HG02759 (cell line): ENCODE results near the gene NRAP.

Experiments
- ATAC-seq: cut with Tn5 transposase; IDR thresholded peaks from one replicate; pipeline ENCODE4 v1.9.1; 2021; ENCODE audit warnings: mild to moderate bottlenecking, moderate library complexity; ENCODE audit not compliant: unreplicated experiment

The NRAP gene

GRCh38 chr10:113610631-113611601 lies 52.9 kb downstream of the NRAP start:
- ATAC-seq = no peak

GRCh38 chr10:113609704-113610108 lies 54.1 kb downstream of the NRAP start:
- ATAC-seq = no peak

- no peak for ATAC-seq
Measured at GRCh38 chr10:113605268-113605978, 58.4 kb downstream of the NRAP start.

DNA sequence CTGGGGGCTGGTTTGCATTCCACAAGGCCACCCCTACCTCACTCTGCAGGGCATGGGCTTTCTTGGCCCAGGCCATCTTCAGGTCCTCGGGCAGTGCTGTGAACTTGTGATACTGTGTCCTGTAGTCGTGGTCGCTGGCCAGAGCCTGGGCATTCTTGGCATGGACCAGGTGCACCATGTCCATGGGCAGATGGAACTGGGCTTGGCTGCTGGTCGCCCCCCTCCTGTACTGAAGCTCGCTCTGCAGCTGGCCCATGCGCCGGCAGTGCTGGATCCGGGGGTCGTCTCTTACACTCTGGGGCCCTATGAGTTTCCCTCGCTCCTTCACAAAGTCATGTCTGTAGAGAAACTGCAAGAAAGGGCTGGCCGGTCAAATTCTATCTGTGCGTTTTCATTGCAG lies 59.3 kb downstream of the NRAP start:
- no peak for ATAC-seq

- no peak for ATAC-seq
Measured at GRCh38 chr10:113603057-113603777, 60.6 kb downstream of the NRAP start.

DNA sequence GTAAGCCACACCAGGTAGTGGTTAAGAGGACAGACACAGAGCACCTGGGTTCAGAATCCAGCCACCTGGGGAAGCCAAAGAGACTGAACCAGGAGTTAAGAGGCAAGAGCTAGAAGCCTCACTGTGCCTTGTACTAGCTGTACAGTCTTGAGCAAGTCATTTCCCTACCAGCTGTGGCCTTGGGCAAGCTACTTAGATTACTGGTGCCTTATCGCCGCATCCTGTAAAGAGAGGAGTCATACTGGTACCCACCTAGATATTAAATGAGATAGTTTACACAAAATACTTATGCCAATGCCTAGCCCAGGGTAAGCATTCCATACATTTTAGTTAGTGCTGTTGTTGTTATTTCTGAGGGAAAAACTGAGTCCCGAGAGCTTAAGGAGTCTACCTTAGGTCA lies 63.3 kb downstream of the NRAP start:
- ATAC-seq = no peak

GRCh38 chr10:113594652-113595051 lies 69.2 kb downstream of the NRAP start:
- ATAC-seq = no peak

GRCh38 chr10:113592380-113592779 lies 71.5 kb downstream of the NRAP start:
- ATAC-seq = no peak

GRCh38 chr10:113590581-113590980 lies 73.3 kb downstream of the NRAP start:
- ATAC-seq = no peak

GRCh38 chr10:113589201-113589770 lies 74.6 kb downstream of the NRAP start:
- no peak for ATAC-seq

DNA sequence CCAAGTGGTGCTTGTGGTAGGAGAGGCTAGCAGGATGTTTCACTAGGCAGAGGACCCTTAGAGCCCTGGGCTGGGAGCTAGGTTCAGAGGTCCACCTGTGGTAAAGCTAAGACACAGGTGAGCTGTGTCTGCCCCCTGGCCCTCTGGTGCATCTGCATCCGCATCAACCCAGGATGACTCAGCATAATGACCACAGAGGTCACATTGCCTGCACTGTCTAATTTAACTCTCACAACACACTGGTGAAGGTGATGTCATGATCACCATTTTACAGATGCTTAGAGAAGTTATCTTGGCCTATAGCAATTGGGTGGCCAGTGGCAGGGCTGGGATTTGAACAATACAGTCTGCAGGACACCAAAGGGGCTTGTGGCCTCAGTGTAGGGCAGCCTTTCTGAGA lies 77.9 kb downstream of the NRAP start:
- no peak for ATAC-seq

GRCh38 chr10:113583571-113583970 lies 80.3 kb downstream of the NRAP start:
- ATAC-seq = no peak

GRCh38 chr10:113581092-113581491 lies 82.7 kb downstream of the NRAP start:
- no peak for ATAC-seq

DNA sequence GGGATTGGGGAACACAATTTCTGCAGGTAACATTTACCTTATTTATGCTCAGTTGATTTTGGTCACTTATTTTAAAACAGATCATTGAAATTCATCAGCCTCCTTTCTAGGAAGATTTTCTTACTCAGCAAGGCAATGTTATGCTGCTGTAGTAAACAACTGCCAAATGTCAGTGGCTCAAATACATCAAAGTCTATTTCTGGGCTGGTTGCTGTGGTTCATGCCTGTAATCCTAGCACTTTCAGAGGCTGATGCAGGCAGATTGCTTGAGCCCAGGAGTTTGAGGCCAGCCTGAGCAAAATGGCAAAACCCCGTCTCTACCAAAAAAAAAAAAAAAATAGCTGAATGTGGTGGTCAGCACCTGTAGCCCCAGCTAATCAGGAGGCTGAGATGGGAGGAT lies 85.1 kb downstream of the NRAP start:
- ATAC-seq = no peak

DNA sequence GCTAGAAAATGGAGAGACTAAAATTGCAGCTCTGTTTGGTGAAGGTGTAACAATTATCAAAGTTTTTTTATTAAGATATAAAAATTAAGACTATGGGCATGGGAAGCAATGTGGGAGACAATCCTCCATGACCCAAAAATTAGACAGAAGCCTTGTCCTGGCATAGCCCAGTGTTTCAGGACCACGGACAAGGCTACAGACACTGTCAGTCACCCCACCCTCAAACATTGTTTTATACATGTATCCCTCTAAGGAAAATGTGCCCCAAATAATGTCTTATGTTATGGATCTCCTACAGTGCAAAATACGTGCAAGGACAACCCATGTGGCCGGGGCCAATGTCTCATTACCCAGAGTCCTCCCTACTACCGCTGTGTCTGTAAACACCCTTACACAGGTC lies 87.0 kb downstream of the NRAP start:
- no peak for ATAC-seq

- ATAC-seq = no peak
Measured at GRCh38 chr10:113573368-113573767, 90.5 kb downstream of the NRAP start.

DNA sequence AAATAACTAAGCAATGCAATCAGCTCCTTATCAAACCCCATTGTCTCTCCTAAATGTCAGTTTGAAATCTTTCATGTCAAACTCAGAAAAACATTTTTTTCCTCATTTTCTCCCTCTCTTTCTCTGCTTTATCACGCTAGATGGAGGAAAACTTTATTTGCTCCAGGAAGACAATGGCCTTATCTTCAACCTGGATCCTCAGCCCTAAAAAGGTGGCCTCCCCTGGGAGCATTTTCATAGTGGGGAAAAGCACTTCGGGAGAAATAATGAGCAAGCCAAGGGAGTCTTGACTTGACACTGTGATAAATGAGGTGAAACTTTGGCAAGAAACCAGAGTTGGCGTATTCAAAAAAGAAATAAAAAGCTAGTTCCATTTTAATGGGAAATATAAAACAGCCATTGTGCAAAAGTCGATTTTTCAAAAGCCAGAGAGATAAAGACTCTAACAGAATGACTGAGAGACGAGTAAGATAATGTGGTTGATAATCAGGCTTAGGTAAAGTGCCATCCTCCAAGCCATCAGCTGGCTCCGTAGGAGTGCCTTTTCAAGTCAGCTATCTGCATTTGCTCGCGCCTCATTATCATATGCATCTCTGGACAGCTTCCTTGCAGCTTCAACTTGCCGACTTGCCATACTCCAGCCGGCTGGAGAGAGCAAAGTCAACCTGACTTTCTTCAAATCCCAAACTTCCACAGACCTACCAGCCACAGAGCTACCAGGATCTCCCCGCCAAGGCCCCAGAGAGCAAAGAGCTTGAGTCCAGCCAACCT lies 91.1 kb downstream of the NRAP start:
- no peak for ATAC-seq

- ATAC-seq = no peak
Measured at GRCh38 chr10:113569576-113569975, 94.3 kb downstream of the NRAP start.

- ATAC-seq = no peak
Measured at GRCh38 chr10:113566888-113567287, 97.0 kb downstream of the NRAP start.

DNA sequence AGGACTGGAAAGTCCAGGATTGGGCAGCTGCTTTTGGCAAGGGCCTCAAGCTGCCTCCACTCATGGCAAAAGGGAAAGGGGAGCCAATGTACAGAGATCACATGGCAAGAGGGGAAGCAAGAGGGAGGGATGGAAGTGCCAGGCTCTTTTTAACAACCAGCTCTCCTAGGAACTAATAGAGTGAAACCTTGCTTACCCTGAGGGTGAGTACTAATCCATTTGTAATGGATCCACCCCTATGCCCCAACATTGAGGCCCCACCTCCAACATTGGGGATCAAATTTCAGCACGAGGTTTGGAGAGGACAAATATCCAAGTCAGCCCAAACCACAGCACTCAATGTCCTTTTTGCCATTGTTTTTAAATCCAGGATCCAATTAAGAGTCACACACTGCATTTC lies 98.5 kb downstream of the NRAP start:
- ATAC-seq = no peak
